Measurements from ENCODE around the gene IQSEC2.

DNA sequence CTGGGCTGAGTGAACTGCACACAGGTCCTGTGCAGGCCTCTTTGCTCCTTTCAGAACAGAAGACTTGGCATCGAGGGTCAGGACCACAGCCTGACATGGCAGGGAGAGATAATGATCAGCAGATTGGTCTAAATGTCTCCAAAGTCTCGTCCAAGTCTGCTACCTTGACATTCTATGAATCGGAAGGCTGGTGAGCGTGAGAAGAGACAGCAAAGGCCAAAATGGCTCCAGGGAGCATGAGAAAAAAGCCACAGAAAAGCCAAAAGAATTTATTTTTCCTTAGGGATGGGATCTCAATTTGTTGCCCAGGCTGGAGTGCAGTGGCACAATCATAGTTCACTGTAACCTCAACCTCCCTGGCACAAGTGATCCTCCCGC is 32.3 kb upstream of the IQSEC2 start:
- TF ChIP-seq, protein P1, sequence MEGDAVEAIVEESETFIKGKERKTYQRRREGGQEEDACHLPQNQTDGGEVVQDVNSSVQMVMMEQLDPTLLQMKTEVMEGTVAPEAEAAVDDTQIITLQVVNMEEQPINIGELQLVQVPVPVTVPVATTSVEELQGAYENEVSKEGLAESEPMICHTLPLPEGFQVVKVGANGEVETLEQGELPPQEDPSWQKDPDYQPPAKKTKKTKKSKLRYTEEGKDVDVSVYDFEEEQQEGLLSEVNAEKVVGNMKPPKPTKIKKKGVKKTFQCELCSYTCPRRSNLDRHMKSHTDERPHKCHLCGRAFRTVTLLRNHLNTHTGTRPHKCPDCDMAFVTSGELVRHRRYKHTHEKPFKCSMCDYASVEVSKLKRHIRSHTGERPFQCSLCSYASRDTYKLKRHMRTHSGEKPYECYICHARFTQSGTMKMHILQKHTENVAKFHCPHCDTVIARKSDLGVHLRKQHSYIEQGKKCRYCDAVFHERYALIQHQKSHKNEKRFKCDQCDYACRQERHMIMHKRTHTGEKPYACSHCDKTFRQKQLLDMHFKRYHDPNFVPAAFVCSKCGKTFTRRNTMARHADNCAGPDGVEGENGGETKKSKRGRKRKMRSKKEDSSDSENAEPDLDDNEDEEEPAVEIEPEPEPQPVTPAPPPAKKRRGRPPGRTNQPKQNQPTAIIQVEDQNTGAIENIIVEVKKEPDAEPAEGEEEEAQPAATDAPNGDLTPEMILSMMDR (IDR thresholded peaks at IDR 0.05) = no peak
- no peak for TF ChIP-seq POLR2A (IDR thresholded peaks at IDR 0.05)
